ENCODE results near the gene TMEM203.

DNA sequence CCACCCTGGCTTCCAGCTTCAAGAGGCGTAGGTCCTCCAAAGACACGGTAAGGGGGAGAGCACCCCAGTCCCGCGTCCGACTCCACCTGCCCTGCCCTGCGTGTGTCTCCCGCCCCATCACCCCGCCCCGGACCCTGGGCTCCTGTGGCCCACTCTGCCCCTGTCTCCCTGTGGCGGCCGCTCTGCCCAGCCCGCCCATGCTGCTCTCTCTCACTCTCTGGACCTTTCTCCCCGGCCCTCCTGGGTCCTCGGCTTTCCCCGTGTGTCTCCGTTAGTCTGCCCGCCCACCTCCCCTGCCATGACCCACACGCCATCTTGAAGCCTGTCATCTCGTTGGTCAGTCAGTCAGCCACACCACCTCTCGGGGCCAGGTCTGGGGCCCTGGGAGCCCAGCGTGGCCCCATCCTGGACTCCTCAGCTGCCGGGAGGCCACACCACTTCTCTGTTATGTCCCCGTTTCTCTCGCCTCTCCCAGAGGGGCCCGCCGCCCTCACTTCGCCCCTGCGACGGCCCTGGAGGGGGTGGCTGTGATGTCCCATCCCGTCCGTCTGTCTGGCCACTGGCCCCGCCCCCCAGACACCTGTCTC, 40.1 kb downstream of the TMEM203 start:
- TF ChIP-seq POLR2A (IDR thresholded peaks at IDR 0.05) (no peak), POLR2AphosphoS5 (IDR thresholded peaks at IDR 0.05) (no peak)
- TF ChIP-seq, protein P1, sequence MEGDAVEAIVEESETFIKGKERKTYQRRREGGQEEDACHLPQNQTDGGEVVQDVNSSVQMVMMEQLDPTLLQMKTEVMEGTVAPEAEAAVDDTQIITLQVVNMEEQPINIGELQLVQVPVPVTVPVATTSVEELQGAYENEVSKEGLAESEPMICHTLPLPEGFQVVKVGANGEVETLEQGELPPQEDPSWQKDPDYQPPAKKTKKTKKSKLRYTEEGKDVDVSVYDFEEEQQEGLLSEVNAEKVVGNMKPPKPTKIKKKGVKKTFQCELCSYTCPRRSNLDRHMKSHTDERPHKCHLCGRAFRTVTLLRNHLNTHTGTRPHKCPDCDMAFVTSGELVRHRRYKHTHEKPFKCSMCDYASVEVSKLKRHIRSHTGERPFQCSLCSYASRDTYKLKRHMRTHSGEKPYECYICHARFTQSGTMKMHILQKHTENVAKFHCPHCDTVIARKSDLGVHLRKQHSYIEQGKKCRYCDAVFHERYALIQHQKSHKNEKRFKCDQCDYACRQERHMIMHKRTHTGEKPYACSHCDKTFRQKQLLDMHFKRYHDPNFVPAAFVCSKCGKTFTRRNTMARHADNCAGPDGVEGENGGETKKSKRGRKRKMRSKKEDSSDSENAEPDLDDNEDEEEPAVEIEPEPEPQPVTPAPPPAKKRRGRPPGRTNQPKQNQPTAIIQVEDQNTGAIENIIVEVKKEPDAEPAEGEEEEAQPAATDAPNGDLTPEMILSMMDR (IDR thresholded peaks at IDR 0.05), result no peak
